Measurements from ENCODE around the gene ATP2A3. TPM values are rescaled to one million over a fixed set of nuclear protein-coding genes. Genes with fewer than 3 reads are reported as not detected.

ATP2A3 gene
- total RNA-seq, 1 experiment from 2014 or later: 0.04 TPM

DNA sequence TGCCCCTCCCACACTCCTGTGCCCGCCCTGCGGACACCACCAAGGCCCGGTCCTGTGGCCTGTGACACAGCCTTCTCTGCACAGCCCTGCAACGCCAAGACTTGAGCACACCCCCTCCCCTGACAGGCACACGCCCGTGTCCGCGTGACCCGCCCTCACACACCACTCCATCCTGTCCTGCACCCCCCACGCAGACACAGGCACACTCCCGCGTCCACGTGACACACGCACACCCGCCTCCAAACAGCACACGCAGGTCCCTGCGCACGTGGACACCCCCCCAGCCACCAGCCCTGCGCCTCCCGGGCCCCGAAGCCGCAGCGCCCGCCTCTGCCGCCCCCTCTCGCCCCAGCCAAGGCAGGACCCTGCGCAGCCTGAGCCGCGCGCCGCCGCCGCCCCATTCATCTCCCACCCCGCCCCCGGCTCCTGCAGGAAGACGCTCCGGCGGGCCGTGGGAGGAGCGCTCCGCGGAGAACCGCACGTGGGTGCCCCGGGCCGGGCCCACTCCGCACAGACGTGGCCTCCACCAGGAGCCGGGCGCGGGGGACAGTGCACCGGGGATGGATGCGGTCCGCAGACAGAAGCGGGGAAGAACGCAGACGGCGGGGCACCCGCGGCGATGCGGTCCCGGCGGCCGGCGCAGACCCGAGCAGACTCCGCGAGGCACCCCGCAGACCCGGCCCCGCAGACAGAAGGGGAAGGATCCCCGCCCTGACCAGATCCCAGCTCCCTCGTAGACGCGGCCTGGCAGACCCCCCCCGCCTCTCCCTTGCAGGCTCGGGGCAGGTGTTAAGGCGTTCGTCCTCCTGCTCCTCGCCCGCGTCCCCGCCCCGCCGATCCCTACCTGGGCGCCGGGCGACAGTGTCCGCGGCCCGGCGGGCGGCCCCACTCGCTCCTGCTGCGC lies 71.9 kb downstream of the ATP2A3 start:
- peak; percentile 71 for DNase-seq (ENCODE audit: low spot score)

DNA sequence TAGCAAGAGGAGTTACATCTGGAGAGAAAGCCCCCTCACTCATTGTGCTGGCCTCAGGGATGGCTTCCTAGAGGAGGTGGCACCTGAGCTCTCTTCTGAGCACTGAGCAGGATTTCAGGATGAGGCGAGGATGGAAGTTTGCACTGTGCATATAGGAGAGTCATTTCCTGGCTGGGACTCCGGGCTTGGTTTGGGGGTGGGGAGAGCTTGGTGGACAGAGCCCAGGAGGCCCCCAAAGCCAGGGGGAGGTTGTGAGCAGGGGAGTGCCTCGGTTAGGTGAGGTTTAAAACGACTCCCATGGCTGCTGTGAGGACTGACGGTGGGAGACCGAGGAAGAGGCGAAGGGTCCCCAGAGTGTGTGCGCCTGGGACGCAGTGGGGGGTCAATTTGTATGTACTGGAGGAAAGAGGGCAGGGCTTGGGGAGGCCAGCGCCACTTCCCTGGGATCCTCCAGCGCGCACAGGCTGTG lies 72.6 kb downstream of the ATP2A3 start:
- DNase-seq (ENCODE audit: low spot score): no peak

DNA sequence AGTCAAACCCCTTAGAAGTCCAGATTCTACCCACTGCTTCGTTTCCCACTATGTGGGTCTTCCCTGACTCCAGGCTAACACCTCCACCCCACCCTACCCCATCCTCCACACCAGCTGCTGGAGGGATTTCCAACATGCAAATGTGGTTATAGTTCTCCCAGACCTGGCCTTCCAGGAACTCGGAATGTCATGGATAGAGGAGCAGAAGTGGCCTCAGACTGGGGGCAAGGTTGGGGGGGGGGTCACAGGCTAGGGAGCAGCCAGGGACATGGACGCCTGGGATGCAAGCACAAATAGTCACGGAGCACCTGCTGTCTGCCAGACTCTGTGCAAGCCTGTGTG lies 73.4 kb downstream of the ATP2A3 start:
- no peak for DNase-seq (ENCODE audit: low spot score)

DNA sequence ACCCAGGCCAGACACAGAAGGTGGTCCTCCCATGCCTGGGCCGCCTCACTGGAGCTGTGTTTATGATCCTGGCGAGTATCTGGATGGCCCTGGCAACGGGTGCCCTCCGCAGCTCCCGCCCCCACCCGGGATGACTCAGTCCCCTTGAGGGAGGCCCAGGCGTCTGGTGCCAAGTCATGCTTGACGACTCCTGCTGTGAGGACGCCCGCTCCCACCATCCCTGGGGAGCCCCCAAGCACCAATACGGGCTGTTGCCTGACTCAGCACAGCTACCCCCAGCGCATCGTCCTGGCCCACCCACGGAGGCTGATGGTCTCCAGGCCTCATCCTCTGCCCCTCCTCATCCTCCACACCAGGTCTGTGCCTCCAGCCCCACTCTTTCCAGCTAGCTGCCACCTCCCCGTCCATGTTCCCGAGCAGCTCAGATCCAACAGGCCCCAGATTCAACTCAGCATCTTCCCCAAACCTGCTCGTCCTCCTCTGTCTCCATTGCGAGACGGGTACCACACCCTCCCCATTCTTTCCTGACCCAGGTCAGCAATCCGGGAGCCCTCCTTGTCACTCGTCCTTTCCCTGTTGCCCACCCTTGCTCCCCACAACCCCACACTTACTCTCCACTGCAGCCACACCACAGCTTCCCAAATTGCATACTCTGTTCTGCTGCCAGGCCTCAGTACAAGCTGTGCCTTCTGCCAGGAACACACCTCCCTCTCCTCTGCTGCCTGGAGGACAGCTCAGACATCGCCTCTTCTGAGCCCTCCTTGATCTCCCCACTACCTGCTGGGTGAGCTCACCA lies 74.0 kb downstream of the ATP2A3 start:
- DNase-seq (ENCODE audit: low spot score): peak; percentile 88

DNA sequence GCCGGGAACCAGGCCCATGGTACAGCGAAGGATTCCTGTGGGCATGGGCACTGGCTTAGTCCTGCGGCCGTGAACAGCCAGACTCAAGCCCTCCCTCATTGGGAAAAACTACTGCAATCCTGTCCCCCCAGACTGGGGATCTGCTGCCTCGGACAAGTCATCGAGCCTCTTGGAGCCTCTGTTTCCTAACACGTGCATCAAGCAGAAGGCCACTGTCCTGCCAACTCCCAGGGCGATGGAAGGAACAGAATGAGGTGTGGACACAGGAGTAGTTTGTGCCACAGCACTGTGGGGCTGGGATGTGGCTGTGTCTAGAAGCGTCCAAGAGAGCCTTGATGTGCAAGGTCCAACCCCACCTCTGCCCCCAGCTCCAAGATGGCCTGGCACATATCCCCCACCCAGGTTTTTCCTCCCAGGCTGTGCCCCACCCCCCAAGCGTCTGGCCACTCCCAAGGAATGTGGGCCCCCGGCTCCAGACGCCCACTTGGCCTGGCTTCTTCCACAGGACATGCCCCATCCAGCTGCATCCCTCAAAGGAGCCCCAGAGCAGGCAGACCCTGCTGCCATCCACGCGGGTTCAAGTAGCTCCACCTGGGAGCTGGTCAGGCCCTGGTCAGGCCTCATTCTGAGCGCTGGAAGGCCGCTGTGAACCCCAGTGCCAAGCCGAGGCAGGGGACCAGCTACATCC lies 74.8 kb downstream of the ATP2A3 start:
- DNase-seq (ENCODE audit: low spot score): no peak

DNA sequence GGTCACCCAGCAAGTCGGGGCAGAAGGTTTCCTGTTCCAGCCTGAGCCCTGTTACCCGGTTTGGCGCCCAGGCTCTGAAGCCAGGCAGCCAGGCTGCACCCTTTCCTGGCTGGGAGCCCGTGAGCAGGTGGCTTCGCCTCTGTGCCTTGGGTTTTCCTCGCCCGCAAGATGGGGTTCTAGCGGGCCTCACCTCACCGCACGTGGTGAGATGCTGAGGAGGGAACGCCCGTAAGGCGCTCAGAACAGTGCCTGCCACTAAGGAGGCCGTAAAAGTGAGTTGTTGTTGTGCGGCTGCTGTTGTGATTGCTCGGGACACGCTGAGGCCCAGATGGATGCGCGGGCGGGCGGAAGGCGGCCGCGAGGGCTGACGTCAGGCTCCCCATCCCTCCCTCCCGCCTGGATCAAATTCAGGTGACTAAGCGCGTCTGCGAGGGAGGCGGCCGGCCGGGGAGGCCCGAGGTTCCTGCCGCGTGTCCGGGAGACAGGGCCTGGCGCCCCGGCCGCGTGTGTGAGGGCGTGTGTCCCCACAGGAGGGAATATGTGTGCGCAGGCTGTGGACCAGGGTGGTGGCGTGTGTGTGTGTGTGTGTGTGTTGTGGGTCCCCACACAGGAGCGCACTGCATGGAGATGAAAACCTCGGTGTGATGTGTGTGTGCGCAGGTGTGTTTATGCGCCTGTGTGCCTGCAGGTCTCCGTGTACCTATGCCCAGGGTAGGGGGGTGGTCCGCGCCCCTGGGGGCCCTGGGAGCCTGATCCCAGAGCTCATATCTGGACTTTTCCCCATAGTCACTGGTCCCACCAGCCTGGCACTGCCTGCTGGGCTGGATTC lies 75.7 kb downstream of the ATP2A3 start:
- DNase-seq (ENCODE audit: low spot score): peak; percentile 69

DNA sequence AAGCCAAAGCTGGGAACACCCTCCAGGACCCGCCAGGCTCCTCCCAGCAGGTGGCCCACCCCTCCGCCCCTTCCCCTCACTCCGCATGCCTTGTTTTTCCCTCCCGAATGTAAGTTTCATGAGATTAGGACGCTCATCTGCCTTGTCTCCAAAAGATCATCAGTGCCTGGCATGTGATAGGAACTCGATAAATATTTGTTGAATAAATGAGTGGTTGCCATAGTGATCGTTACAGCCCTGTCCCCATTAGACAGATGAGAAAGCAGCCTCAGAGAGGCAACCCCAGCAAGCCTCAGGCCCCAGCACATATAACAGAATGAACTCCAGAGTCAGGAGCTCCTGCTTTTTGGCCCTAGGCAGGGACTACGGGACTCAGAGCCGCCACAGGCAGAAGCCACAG lies 76.4 kb downstream of the ATP2A3 start:
- DNase-seq (ENCODE audit: low spot score): no peak

DNA sequence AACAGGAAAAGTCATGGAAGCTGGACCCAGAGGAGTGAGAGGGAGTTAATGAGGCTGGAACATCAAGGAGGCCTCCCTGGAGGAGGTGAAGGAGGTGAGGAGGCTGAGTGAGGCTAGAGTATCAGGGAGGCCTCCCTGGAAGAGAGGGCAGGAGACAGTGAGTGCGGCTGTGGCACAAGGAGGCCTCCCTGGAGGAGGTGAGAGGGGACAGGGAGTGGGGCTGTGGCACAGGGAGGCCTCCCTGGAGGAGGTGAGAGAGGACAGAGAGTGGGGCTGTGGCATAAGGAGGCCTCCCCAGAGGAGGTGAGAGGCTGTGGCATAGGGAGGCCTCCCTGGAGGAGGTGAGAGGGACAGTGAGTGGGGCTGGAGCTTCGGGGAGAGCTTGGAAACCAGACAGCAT lies 76.8 kb downstream of the ATP2A3 start:
- DNase-seq (ENCODE audit: low spot score): no peak

DNA sequence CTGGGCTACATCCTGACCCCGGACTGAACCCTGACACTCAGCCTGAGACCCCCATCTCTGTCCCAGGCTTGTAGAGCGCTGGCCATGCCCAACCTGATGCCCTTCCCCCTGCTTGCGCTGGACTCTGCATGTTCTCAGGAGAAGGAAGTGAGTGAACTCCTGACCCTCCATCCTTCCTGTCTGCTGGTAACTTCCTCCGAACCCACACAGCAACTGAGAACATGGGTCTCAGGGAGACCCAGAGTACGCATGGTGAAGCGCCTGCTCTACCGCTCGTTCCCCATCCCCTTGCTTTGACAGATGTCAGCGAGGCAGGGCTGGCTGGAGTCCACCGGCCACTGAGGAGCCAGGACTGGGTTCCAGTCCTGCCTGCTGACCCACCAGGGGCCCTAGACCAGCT lies 77.5 kb downstream of the ATP2A3 start:
- DNase-seq (ENCODE audit: low spot score): no peak

DNA sequence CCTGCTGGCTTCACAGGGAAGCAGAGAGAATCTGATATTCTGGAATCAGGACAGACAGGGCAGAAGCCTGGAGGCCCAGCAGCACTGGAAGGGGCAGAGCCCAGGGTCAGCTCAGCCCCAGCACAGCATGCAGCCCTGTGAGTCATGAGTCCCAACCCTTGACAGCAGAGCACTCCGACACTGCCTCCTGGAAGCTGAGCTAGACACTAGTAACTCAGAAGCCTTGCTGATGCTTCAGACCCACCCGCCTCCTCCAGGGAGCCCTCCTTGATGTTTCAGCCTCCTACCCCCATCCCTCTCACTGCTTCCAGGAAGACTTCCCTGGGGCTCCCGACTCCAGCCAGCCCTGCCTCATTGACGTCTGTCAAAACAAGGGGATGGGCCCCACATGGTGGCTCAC lies 78.3 kb downstream of the ATP2A3 start:
- no peak for DNase-seq (ENCODE audit: low spot score)

DNA sequence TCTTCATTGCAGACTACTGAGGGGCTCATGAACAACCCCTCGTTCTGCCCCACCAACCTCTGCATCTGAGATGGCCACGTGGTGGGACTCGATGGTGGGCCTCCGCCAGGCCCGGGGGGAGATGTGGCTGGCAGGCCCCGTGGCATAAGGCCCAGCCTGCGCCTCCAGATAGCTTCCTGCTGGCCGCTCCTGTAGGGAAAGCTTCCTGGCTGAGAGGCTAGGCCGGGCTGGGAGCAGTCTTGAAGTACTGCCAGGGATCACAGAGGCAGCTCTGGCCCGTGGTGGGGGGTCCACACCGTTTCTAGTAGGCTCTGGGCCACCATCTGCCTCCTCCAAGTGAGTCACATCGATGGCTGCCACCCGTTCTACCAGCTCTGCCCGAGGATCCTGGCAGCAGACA lies 79.0 kb downstream of the ATP2A3 start:
- no peak for DNase-seq (ENCODE audit: low spot score)

DNA sequence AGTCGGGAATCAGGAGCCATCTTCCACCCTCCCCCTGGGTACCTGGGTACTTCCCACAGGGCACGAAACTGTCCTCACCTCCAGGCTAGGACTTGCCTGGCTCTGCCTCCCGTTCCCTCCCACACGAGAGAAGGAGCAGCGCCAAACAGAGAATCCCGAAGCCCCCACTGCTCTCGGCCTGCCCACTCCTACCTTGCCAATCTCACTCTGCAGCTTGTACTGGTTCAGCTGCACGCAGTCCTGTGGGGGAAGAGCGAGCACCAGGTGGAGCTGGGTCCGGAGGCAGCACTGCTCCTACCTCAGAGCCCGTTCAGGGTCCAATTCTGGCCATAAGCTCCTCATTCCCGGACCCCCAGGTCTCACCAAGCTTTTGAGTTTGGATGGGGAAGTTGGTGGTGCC lies 80.0 kb downstream of the ATP2A3 start:
- DNase-seq (ENCODE audit: low spot score): no peak

DNA sequence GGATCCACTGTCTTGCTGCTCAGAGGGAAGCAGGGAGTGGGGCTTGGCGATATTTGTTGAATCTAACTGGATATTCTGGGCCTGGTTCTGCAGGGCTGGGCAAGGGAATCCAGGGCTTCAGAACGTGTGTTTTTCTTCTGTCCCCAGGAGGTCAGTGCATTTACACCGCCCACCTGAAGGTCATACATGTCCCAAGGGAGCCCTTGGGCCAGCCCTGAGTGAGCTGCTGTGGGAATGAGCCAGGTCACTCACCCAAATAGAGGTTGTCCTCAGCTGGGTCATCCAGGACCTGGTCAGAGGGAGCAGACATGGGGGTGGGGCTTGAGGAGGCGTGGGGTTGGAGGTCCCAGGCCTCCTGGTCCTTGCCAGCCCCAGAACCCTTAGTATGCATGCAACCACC lies 82.0 kb downstream of the ATP2A3 start:
- no peak for DNase-seq (ENCODE audit: low spot score)

DNA sequence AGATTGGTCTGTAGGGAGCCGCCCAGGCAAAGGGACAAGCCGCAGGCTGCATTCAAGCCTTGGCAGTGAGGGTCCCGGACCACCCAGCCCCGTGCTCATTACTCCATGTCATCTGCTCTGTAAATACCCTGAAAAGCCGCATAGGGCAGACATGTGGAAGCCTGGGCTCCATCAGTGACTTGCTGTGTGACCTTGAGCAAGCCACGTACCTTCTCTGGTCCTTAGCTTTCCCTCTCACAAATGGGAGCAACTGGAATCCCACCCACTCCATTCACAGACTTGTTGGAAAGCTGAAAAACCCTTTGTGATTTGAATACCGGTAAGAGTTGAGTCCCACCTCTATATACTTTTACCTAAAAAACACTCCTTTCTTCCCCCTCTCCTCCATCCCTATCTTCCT lies 83.3 kb downstream of the ATP2A3 start:
- no peak for DNase-seq (ENCODE audit: low spot score)

DNA sequence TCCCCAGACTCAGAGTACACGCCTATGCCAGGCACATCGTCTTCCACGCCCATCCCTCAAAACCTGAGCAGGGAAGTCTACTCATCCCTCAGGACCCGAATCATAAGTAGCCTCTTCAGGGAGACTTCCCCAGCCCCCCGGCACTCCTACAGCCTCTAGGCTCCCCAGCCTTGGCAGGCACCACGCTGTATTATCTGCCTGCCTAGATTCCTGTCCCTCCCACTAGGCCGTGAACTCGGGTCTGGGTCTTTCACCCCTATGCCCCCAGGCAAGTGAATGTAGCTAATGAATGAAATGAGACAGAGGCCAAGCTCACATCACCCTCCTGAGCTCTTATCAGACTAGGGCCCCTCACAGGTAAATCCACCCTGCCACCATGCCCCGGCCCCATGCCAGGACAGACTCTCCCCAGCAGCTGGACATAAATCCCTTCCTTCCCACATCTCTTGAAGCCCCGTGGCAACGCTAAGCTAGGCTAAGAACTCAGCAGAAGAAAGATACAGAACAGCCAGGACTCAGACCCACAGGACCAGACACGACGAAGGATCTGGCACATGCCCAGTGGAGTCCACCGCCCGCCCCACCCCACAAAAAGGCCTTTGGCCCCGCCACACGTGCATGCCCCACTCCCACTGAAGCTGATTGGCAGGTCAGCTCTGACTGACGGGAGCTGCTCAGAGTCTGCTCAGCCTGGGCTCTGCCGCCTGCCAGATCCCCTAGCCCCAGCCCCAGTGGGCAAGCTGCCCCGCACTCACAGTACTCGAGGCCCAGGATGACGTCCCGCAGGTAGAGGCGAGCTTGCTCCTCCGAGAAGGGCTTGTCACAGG lies 84.4 kb downstream of the ATP2A3 start:
- no peak for DNase-seq (ENCODE audit: low spot score)

DNA sequence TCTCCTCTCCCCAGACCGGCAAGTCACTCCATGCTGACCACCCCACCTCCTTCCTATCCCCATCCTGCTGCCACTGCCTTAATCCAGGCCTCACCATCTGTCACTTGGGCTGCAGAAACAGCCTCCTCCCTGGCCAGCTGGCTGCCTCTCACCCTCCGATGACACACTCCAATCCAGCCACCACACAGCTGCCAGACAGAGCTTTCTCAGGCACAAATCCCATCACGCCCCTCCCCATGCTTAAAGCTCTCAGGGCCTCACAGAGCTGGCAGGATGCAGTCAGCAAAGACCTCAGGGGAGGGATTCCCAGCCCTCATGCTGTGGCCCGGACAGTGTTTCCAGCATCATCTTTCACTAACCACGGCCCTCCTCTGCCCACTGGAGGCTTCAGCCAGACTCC lies 85.1 kb downstream of the ATP2A3 start:
- DNase-seq (ENCODE audit: low spot score): peak; percentile 14

DNA sequence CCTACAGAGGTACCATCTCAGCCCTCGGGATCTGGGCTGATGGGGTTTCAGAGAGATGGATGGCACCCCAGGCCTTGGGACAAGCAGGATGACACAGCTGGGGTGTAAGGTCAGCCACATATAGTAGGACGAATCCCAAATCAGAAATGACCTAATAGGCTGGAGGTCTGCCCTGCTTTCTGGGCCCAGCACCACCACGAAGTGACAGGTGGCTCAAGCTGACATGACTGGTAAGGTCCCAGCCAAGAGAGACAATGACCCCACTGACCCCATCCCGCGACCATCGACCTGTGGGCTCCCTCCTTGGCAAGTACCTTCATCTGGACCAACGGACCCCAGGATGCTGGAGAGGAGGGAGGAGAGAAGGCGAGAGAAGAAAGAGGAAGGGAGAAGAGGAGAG lies 87.0 kb downstream of the ATP2A3 start:
- no peak for DNase-seq (ENCODE audit: low spot score)

DNA sequence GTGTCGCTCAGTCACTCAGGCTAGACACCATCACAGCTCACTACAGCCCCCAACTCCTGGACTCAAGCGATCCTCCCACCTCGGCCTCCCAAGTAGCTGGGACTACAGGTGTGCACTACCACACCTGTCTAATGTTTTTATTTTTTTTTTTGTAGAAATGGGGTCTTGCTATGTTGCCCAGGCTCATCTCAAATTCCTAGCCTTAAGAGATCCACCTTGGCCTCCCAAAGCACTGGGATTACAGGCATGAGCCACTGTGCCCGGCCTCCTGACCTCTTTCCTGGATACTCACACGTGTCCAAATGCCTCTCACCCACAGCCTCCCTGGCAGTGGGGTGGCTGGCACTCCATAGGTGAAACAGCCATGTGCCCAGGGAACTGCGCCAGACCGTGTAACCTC lies 88.9 kb downstream of the ATP2A3 start:
- DNase-seq (ENCODE audit: low spot score): no peak

All from H4 (cell line).